Trophoblast cell (in vitro differentiated cells and primary cell): ENCODE measurements around the gene INSIG1.

ENCODE experiments used
- DNase-seq, 2 donors: peaks; one replicate each; pipeline ENCODE4 v3.0.0-alpha.2; 2016
- H2AFZ ChIP-seq: 2 replicates; pipeline ENCODE4 v1.6.1; 2013; ENCODE audit warnings: low read length, moderate library complexity, mild to moderate bottlenecking; ENCODE audit not compliant: insufficient read depth, poor library complexity
- H2AK5ac ChIP-seq: 2 replicates; pipeline ENCODE4 v1.6.1; 2013; ENCODE audit warnings: mild to moderate bottlenecking, low read length
- H2BK120ac ChIP-seq: 2 replicates; pipeline ENCODE4 v1.6.1; 2013; ENCODE audit warnings: low read length, mild to moderate bottlenecking, moderate library complexity; ENCODE audit not compliant: insufficient read depth, poor library complexity
- H2BK12ac ChIP-seq: 2 replicates; pipeline ENCODE4 v1.6.1; 2013; ENCODE audit warnings: mild to moderate bottlenecking, low read length, moderate library complexity
- H2BK5ac ChIP-seq: 2 replicates; pipeline ENCODE4 v1.6.1; 2013; ENCODE audit warnings: low read length, low read depth, moderate library complexity, mild to moderate bottlenecking; ENCODE audit not compliant: poor library complexity
- H3K14ac ChIP-seq: 2 replicates; pipeline ENCODE4 v1.6.1; 2013; ENCODE audit warnings: mild to moderate bottlenecking, low read length
- H3K18ac ChIP-seq: 2 replicates; pipeline ENCODE4 v1.6.1; 2013; ENCODE audit warnings: mild to moderate bottlenecking, low read length
- H3K23ac ChIP-seq: 2 replicates; pipeline ENCODE4 v1.6.1; 2013; ENCODE audit warnings: low read length
- H3K27ac ChIP-seq: 2 replicates; pipeline ENCODE4 v1.5.1; 2013; ENCODE audit warnings: low read depth, mild to moderate bottlenecking, inconsistent platforms, low read length, moderate library complexity
- H3K27me3 ChIP-seq: 2 replicates; pipeline ENCODE4 v1.6.1; 2013; ENCODE audit warnings: inconsistent platforms, mild to moderate bottlenecking, low read length, moderate library complexity; ENCODE audit not compliant: insufficient read depth
- H3K36me3 ChIP-seq, 2 experiments: 1 replicate in 1 of 2; 2 replicates in 1 of 2; pipeline ENCODE4 v1.6.1; 2013; ENCODE audit warnings: low read length in 2 of 2, mild to moderate bottlenecking in 2 of 2, moderate library complexity in 1 of 2; ENCODE audit not compliant: insufficient read depth in 2 of 2, control insufficient read depth in 1 of 2
- H3K4ac ChIP-seq: 2 replicates; pipeline ENCODE4 v1.6.1; 2013; ENCODE audit warnings: low read depth, mild to moderate bottlenecking, low read length, moderate library complexity
- H3K4me1 ChIP-seq, 2 experiments: 1 replicate in 1 of 2; 2 replicates in 1 of 2; pipeline ENCODE4 v1.6.1; 2013; ENCODE audit warnings: low read length in 2 of 2, mild to moderate bottlenecking in 2 of 2, moderate library complexity in 1 of 2; ENCODE audit not compliant: insufficient read depth in 2 of 2, control insufficient read depth in 1 of 2
- H3K4me2 ChIP-seq: 2 replicates; pipeline ENCODE4 v1.6.1; 2013; ENCODE audit warnings: inconsistent platforms, mild to moderate bottlenecking, low read length, moderate library complexity
- H3K4me3 ChIP-seq: 2 replicates; pipeline ENCODE4 v1.5.1; 2013; ENCODE audit warnings: mild to moderate bottlenecking, low read depth, low read length, inconsistent platforms
- H3K79me1 ChIP-seq: one replicate; pipeline ENCODE4 v1.6.1; 2013; ENCODE audit warnings: low read length
- H3K79me2 ChIP-seq: 2 replicates; pipeline ENCODE4 v1.6.1; 2013; ENCODE audit warnings: low read length, mild to moderate bottlenecking; ENCODE audit not compliant: control insufficient read depth, insufficient read depth, poor library complexity
- H3K9ac ChIP-seq: 2 replicates; pipeline ENCODE4 v1.6.1; 2013; ENCODE audit warnings: mild to moderate bottlenecking, low read length
- H3K9me3 ChIP-seq: 2 replicates; pipeline ENCODE4 v1.6.1; 2013; ENCODE audit warnings: low read depth, mild to moderate bottlenecking, control low read depth, inconsistent platforms, low read length; ENCODE audit not compliant: insufficient read depth
- H4K12ac ChIP-seq: 2 replicates; pipeline ENCODE4 v1.6.1; 2013; ENCODE audit warnings: low read depth, mild to moderate bottlenecking, low read length, moderate library complexity
- H4K8ac ChIP-seq: 2 replicates; pipeline ENCODE4 v1.6.1; 2013; ENCODE audit warnings: low read depth, mild to moderate bottlenecking, low read length, moderate library complexity
- H4K91ac ChIP-seq: one replicate; pipeline ENCODE4 v1.6.1; 2013; ENCODE audit warnings: low read depth, mild to moderate bottlenecking, low read length, moderate library complexity
- WGBS: extraction: QIAGEN DNeasy Blood & Tissue Kit; methylation state at CpG from one replicate; pipeline ENCODE4 v1.1.7; 2013; ENCODE audit warnings: missing lambda C conversion rate; ENCODE audit not compliant: insufficient read length, insufficient coverage; ENCODE audit errors: extremely low coverage; 5-methylcytosine and 5-hydroxymethylcytosine counted together

The INSIG1 gene

GRCh38 chr7:155343150-155343549, 45.5 kb downstream of the INSIG1 start:
- no peak overlapping the region for H3K4me3 ChIP-seq
- no peak overlapping the region for H2BK5ac ChIP-seq
- no CpG with 5 or more reads among the region's 7 CpGs for WGBS
- no peaks in the 10 kb centered on the region for H3K36me3 ChIP-seq
- H3K27ac ChIP-seq: no peak overlapping the region
- no peak overlapping the region for H2AK5ac ChIP-seq
- H2AFZ ChIP-seq: no peak overlapping the region
- H3K4me2 ChIP-seq: no peak overlapping the region
- no peak overlapping the region for H3K9ac ChIP-seq
- no peak overlapping the region for H4K8ac ChIP-seq
- no peak overlapping the region for H2BK120ac ChIP-seq
- no peak overlapping the region for H3K18ac ChIP-seq
- no peak overlapping the region for H2BK12ac ChIP-seq
- H3K14ac ChIP-seq: no peak overlapping the region
- no peak overlapping the region for H3K4ac ChIP-seq
- no peaks in the 10 kb centered on the region for H3K4me1 ChIP-seq
- peaks cover 7% of the 10 kb centered on the region for H3K9me3 ChIP-seq
- H4K12ac ChIP-seq: no peak overlapping the region
- no peaks in the 10 kb centered on the region for H3K79me2 ChIP-seq
- peaks cover 3% of the 10 kb centered on the region for H3K79me1 ChIP-seq
- H4K91ac ChIP-seq: no peak overlapping the region
- no peak for DNase-seq
- no peaks in the 10 kb centered on the region for H3K27me3 ChIP-seq
- no peak overlapping the region for H3K23ac ChIP-seq

DNA sequence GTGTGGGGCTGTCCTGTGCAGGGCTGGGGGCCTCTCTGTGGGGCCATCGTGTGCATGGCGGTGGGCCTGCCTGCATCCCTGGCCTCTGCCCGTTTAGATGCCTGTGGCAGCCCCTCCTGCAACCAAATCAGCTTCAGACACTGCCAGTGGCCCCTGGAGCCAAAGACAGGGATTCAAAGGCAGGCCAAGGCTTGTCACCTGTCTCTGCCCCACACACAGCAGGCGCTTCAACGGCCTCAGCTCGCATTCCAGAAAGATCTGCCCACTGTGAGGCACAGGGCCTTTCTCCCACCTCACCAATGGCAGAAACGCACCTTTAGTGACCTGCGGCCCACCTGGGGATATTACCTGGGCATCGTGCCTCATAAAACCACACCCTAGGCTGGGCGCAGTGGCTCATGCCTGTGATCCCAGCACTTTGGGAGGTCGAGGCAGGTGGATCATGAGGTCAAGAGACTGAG, 46.0 kb downstream of the INSIG1 start:
- Histone ChIP-seq H2AK5ac (peak overlapping the region; percentile 12), H3K27me3 (no peaks in the 10 kb centered on the region), H2AFZ (no peak overlapping the region), H2BK12ac (no peak overlapping the region), H3K79me2 (no peaks in the 10 kb centered on the region), H3K14ac (no peak overlapping the region), H2BK5ac (no peak overlapping the region), H3K4ac (no peak overlapping the region), H2BK120ac (no peak overlapping the region), H3K36me3 (no peaks in the 10 kb centered on the region), H3K23ac (no peak overlapping the region), H3K9me3 (peaks cover 7% of the 10 kb centered on the region), H3K4me1 (no peaks in the 10 kb centered on the region), H3K4me3 (no peak overlapping the region), H4K12ac (no peak overlapping the region), H3K18ac (no peak overlapping the region), H3K4me2 (no peak overlapping the region), H3K79me1 (peaks cover 3% of the 10 kb centered on the region), H3K27ac (no peak overlapping the region), H3K9ac (no peak overlapping the region), H4K8ac (no peak overlapping the region), H4K91ac (no peak overlapping the region)
- DNase-seq: no peak
- WGBS: no CpG with 5 or more reads among the region's 11 CpGs

DNA sequence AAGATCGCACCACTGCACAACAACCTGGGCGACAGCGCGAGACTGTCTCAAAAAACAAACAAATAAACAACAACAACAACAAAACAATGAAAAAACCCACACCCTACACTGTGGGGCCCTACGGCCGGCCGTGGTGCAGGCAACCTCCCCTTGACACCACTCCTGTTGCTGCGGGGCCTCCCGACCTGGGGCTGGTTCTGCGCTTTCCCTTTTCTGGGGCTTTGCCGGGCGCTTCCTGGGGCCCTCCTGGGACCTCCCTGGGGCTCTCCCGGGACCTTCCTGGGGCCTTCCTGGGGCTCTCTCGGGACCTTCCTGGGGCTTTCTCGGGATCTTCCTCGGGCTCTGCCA, 46.6 kb downstream of the INSIG1 start:
- Histone ChIP-seq H3K9me3 (peaks cover 7% of the 10 kb centered on the region), H3K23ac (no peak overlapping the region), H3K36me3 (no peaks in the 10 kb centered on the region), H3K4me3 (no peak overlapping the region), H2AK5ac (no peak overlapping the region), H3K4me2 (no peak overlapping the region), H2BK5ac (no peak overlapping the region), H3K4me1 (no peaks in the 10 kb centered on the region), H2AFZ (peak overlapping the region; percentile 69), H4K8ac (no peak overlapping the region), H3K79me1 (peaks cover 3% of the 10 kb centered on the region), H4K12ac (no peak overlapping the region), H2BK120ac (no peak overlapping the region), H2BK12ac (no peak overlapping the region), H3K18ac (no peak overlapping the region), H3K9ac (no peak overlapping the region), H3K14ac (no peak overlapping the region), H3K27me3 (no peaks in the 10 kb centered on the region), H3K4ac (no peak overlapping the region), H3K79me2 (no peaks in the 10 kb centered on the region), H3K27ac (no peak overlapping the region), H4K91ac (peak overlapping the region; percentile 53)
- no peak for DNase-seq
- no CpG with 5 or more reads among the region's 16 CpGs for WGBS

GRCh38 chr7:155344618-155345433, 47.1 kb downstream of the INSIG1 start:
- H3K79me2 ChIP-seq: no peaks in the 10 kb centered on the region
- H3K4me3 ChIP-seq: peak overlapping the region; percentile 75
- WGBS: no CpG with 5 or more reads among the region's 62 CpGs
- H3K79me1 ChIP-seq: peaks cover 3% of the 10 kb centered on the region
- no peak overlapping the region for H2BK5ac ChIP-seq
- H3K18ac ChIP-seq: peak overlapping the region; percentile 39
- peak overlapping the region; percentile 70 for H3K9ac ChIP-seq
- H3K23ac ChIP-seq: no peak overlapping the region
- H3K14ac ChIP-seq: peak overlapping the region; percentile 45
- peak; percentile 66 to 83 for DNase-seq
- H2BK120ac ChIP-seq: peak overlapping the region; percentile 39
- peak overlapping the region; percentile 99 for H3K4me2 ChIP-seq
- peak overlapping the region; percentile 53 for H4K91ac ChIP-seq
- H3K27ac ChIP-seq: no peak overlapping the region
- no peaks in the 10 kb centered on the region for H3K27me3 ChIP-seq
- H3K9me3 ChIP-seq: peaks cover 7% of the 10 kb centered on the region
- peak overlapping the region; percentile 69 for H2AFZ ChIP-seq
- peak overlapping the region; percentile 45 for H4K12ac ChIP-seq
- H4K8ac ChIP-seq: peak overlapping the region; percentile 70
- H2AK5ac ChIP-seq: no peak overlapping the region
- peak overlapping the region; percentile 67 for H2BK12ac ChIP-seq
- no peaks in the 10 kb centered on the region for H3K36me3 ChIP-seq
- no peak overlapping the region for H3K4ac ChIP-seq
- H3K4me1 ChIP-seq: no peaks in the 10 kb centered on the region
